ENCODE data around the gene PRDX1. TPM values are rescaled to one million over a fixed set of nuclear protein-coding genes. Genes with fewer than 3 reads are reported as not detected.

PRDX1 gene
- total and polyA plus RNA-seq, 2 of the 4 experiments (the other 2 are of a cell fraction), result 612 to 883 TPM

- Histone ChIP-seq H3K18ac (ENCODE audit: low read depth, low read length) (no peak overlapping the region), H2AFZ (replicated peaks; ENCODE audit: low read length, poor library complexity) (no peak overlapping the region), H2BK120ac (ENCODE audit: low read depth, low read length) (no peak overlapping the region), H2BK20ac (ENCODE audit: low read depth, low read length) (no peak overlapping the region), H3K23ac (ENCODE audit: low read depth, low read length) (no peak overlapping the region), H2AK5ac (ENCODE audit: low read depth, low read length) (no peak overlapping the region), H3K4me1 (ENCODE audit: control insufficient read depth, insufficient read depth, low read length) (no peaks in the 10 kb centered on the region), H3K4ac (ENCODE audit: low read depth, low read length) (no peak overlapping the region), H3K79me1 (ENCODE audit: low read depth in 1 of 2, low read length in 2 of 2) (no peaks in the 10 kb centered on the region), H3K9me3 (ENCODE audit: control insufficient read depth, insufficient read depth, low read length) (no peaks in the 10 kb centered on the region), H3K14ac (replicated peaks; ENCODE audit: low read depth, low read length) (no peak overlapping the region), H4K20me1 (ENCODE audit: insufficient read depth, low read length) (no peaks in the 10 kb centered on the region), H3K36me3 (ENCODE audit: control insufficient read depth, insufficient read depth, low read length) (no peaks in the 10 kb centered on the region), H3K9me1 (ENCODE audit: insufficient read depth, low read length) (no peaks in the 10 kb centered on the region), H4K91ac (ENCODE audit: insufficient read depth, low read depth, low read length) (no peak overlapping the region), H4K5ac (ENCODE audit: low read depth, low read length) (no peak overlapping the region), H2BK5ac (ENCODE audit: low read depth, low read length, poor library complexity, severe bottlenecking) (no peak overlapping the region), H4K8ac (ENCODE audit: low read depth in 2 of 2, low read length in 2 of 2) (no peak overlapping the region), H2BK15ac (ENCODE audit: low read depth, low read length) (no peak overlapping the region), H3K27ac (ENCODE audit: insufficient read depth, low read length) (no peak overlapping the region), H3K4me2 (ENCODE audit: low read depth, low read length) (no peak overlapping the region), H3K9ac (ENCODE audit: low read depth, low read length) (no peak overlapping the region), H2AK9ac (replicated peaks; ENCODE audit: low read depth, low read length, poor library complexity) (no peak overlapping the region), H3K56ac (ENCODE audit: extremely low read depth, insufficient read depth, low read length) (no peak overlapping the region), H3K4me3 (ENCODE audit: insufficient read depth, low read depth, low read length) (no peak overlapping the region), H3K27me3 (ENCODE audit: control insufficient read depth, insufficient read depth, low read length) (peaks cover 2% of the 10 kb centered on the region; the same call in 1 of the 2 replicates)
- no CpG with 5 or more reads among the region's 1 CpG for WGBS, 2 experiments (ENCODE audit: extremely low coverage in 2 of 2, insufficient read length in 1 of 2)
- ATAC-seq (ENCODE audit: low read depth), result no peak
- intact Hi-C loops (cut with micrococcal nuclease), result no loop called here
- TF ChIP-seq CHD1 (IDR thresholded peaks at IDR 0.05; ENCODE audit: low read depth, low read length), result no peak
- no peak for DNase-seq
- no TSS peak for BruUV-seq (replicated peaks)
- dilution Hi-C loops (cut with HindIII; ENCODE audit: low sequenced_read_pairs, unreplicated experiment), result no loop called here
- ChIA-PET POLR2A (ENCODE audit: unreplicated experiment) (no interaction called here), CTCF (no interaction called here)
- in situ Hi-C loops (cut with MboI; ENCODE audit: low sequenced_read_pairs), result no loop called here
Observed at GRCh38 chr1:45541193-45541592, 19.5 kb upstream of the PRDX1 start.

Data from IMR-90 (cell line).